Renal pelvis (tissue), 4 donors: ENCODE measurements around the gene GSTP1. TPM values are rescaled to one million over a fixed set of nuclear protein-coding genes. Genes with fewer than 3 reads are reported as not detected.
"Not testable (repeated sequence)": the region's sequence is repeated elsewhere in the genome, so short reads cannot be mapped to it uniquely, and the experiment has no call there.

Source experiments
- DNase-seq: peaks from one replicate; pipeline ENCODE4 v3.0.0-alpha.2; 2013
- polyA plus RNA-seq, 3 donors: library from polyadenylated mRNA; unstranded; fragments of 120-200 nt; gene quantifications; one replicate each; pipeline ENCODE4 v1.2.1, GENCODE V29; 2013; ENCODE audit not compliant: insufficient read length in 3 of 3

Gene GSTP1
- polyA plus RNA-seq, 3 donors = 728 to 847 (median 806) TPM

DNA sequence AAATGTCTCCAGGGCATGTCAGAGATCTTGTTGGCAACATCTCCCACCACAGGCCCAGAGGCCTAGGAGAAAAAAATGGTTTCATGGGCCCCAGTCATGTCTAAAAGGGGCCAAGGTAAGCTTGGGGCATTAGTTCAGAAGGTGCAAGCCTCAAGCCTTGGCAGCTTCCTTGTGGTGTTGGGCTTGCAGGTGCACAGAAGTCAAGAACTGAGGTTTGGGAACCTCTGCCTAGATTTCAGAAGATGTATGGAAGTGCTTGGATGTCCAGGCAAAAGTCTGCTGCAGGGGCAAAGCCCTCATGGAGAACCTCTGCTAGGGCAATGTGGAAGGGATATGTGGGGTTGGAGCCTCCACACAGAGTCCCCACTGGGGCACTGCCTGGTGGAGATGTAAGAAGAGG lies 31.9 kb upstream of the GSTP1 start:
- DNase-seq = not testable (repeated sequence)

DNA sequence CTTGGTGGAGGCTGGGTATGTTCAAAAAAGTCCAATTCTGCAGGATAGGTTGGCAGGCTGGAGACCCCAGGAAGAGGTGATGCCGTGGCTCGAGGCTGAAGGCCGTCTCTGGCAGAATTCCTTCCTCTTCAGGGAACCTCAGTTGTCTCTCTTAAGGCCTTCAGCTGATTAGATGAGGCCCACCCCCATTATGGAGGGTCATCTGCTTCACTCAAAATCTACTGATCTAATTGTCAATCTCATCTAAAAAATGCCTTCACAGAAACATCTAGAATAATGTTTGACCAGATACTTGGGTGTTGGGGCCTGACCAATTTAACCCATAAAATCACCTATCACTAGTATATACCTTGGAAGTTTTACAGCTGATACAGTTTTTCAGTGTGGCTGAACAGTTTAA lies 27.4 kb upstream of the GSTP1 start:
- no peak for DNase-seq

DNA sequence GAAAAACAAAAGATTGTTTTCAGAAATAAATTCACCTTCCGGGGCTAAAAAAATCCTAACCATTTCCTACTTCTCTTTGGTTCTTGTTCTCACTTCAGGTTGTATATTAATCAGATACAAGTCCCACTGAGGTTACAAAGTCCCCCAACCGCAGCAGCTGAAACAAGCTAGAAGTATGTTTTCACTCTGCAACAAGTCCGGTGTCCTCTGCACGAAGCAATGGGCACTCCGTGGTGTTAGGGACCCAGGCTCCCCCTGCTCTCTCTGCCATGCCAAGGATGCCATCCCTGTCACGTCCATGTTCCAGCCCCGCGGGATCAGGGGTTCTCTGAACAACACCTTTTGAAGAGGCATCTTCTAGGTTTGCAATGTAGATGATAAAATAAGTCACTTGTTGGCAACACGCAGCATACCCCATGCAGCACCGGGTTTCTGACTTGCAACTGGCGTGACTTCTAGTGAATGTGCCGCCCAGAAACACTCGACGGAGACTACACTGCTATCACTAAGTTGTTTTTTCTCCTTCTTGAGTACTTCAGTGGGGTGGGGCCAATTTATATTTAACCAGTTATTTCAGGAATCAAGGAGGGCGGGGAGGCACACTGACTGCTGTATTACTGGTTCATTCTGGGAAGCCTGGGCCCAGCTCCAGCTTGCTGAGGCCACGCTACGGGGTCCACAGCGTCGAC lies 25.4 kb upstream of the GSTP1 start:
- DNase-seq = no peak

DNA sequence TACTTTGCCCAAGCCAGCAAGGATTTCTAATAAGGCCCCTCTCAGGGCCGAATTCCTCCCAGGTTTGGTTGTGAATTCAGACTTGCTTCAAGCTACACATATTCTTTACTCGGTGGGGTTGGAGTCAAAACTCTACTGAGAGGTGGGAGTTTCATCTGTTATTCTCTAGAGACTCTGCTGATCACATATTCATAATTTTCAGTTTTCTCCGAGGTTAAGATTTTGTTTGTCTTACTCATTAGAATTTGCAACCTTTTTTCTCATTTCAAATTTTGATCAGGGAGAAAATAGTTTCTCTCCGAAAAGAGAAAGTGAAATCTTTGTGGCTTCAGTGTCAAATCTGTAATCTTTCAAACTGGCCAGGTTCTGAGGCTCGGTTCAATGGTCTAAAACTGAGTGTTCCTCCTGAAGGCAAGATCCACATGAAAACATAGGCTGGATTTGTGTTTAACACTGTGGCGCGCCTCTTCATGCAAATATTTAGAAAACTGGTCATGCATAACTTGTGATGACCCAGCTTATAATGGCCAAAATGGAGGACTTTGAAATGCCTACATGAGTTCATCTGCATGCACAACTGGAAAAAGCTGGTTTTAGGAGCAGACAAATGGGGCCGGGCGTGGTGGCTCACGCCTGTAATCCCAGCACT lies 21.5 kb upstream of the GSTP1 start:
- DNase-seq = peak; percentile 69

DNA sequence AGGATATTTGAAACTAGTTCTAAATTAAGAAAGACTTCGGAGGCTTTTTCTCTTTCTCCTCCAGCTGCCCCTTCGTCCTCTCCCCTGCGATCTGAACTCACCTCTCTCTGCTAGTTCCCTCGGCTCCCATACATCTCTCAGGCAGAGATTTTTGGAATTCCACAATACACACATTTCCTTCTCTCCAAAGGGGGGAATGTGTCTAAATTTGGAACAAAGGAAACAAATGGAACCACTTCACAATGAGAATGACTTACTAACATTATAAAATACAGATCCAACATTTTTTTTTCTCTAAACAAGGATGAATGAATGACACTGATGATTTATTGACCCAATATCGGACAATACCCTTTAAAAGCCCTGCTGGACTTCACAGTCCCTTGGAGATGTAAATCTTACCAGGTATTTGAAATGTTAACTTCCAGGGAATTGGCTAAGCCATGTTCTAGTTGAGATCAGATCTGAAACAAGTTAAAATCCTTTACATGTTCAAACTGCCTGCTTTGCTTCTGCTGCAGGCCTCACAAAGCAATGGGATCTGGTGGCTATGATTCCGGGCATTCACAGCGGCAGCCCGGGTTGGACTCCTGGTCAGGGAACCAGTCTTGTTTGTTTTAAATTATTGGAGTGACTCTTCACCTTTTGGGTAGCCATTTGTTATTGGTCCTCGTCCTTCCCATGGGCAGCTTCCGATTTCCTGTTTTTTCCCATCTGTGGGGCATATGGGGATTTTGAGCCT lies 20.5 kb upstream of the GSTP1 start:
- no peak for DNase-seq

DNA sequence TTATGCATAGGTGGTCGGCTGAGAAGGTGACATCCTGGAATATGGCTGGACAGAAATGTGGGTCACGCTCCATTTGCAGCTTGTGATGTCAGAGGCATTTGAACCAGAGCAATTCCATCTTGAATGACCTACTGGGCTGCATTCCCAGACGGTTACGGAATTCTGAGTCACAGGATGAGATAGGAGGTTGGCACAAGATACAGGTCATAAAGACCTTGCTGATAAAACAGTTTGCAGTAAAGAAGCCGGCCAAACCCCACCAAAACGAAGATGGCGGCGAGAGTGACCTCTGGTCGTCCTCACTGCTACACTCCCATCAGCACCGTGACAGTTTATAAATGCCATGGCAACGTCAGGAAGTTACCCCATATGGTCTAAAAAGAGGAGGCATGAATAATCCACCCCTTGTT lies 19.9 kb upstream of the GSTP1 start:
- not testable (repeated sequence) for DNase-seq

DNA sequence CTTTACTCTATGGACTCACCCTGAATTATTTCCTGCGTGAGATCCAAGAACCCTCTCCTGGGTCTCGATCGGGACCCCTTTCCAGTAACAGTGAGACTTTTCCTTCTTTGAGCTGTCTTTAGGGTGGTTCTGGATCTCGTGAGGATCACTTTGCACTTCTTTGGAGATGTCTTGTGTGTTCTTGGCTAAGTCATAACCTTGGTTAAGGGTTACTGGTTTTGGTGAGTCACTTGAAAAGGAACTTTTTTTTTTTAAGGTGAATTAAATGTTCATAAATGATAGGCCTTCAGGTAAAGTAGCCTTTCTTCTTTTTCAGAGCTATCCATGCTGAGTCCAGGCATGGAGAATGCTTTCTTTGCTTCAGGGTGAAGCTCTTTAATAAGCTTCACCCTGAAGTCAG lies 19.4 kb upstream of the GSTP1 start:
- no peak for DNase-seq

DNA sequence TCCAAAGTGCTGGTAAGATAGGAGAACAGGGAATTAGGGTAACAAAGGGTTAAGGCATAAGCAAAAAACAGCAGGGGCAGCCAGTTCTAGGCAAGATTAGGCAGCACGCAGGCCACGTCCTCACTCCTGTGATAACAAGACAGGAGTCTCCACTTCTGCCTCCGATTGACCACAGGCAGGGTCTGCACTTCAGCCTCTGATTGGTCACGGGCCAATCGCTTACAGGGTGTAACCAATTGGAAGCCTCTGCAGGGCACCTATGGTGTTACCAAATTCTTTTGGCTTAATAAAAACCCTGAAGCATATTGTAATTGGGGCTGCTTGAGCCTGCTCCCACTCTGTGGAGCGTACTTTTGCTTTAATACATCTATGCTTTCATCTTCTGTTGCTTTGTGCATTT lies 12.2 kb upstream of the GSTP1 start:
- DNase-seq = no peak

DNA sequence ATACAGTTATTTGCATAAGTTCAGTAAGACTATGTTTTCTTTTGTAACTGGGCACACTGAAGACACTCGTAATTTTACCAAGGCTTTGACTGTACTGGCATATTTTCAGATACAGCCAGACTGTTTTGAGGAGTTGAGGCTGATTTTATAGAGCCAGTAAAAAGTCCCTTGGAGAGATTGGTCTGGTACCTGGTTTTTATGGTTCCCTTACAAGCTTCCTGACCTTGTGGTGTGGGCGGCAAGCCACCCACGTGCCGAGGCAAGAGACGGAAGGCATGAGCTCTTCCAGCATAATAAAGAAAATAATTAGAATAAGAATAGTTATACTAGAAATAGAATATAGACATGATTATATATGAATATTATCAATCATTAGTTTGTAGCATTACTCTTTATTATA lies 11.3 kb upstream of the GSTP1 start:
- DNase-seq = no peak

DNA sequence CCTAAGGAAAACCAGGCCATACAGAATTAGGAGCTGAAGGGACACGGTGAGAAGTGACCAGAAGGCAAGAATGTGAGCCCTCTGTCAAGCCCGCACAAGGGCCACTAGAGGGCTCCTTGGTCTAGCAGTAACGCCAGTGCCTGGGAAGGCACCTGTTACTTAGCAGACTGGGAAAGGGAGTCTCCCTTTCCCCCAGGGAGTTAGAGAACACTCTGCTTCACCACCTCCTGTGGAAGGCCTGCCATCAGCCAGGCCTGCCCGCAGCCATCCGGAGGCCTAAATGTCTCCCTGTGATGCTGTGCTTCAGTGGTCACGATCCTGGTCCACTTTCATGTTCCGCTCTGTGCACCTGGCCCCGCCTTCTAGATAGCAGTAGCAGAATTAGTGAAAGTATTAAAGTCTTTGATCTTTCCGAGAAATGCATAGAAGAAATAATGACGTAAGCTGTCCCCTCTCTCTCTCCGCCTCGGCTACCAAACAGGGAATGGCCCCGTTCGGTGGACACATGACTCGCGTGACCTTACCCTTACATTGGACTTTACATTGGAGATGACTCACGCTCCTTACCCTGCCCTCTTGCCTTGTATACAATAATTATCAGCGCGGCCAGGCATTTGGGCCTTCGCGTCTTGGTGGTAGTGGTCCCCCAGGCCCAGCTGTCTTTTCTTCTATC lies 10.7 kb upstream of the GSTP1 start:
- DNase-seq = peak; percentile 53

DNA sequence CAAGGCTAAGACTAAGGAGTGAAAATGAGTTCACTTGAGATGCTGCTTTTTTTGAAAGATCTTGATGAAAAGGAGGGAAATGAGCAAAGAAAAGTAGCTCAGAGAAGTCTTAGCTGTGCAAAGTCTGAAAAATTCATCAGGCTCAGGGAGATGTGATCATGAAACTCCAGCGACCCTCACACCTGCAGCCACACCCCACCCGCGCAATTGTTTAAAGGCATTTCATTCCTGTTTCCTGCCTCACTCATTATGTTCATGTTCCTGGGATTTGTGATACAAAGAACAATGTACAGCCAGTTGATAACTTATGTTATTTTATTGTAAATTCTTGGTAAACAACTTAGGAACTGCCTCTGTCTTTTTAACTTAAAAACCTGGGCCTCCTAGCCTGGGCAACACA lies 8.7 kb upstream of the GSTP1 start:
- DNase-seq = no peak

DNA sequence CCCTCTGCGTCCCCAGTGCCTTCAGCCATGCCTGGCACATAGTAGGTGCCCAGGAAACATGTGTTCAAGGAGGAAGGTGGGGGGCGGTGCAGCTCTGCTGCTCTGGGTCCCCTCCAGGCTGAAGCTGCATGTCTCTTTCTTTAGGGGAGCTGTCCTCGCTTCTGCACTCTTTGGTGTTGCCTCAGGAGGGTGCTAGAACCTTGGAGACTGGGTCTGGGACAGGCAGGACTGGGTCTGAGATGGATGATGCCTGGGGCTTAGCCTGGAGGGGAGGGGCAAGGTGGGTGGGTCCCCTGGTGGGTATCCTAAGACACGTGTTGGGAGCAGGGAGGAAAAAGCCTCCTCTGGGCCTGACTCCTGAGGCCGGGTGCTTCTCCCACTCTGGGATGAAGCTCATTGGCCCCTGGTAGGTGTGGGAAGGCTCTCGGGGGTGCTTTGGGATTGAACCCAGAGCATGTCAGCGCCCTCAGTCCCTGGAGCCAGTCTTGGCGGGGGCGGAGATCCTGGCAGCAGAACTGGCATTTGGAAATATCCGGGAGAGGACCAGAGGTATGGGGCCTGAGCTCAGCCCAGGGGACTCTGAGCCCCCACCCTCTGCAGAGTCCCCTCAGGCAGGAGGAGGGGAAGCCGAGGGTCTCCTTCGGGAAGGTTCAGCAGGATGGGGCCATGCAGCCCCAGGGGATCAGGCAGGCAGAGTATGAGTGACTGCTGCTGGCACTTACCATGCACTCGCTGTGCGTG lies 6.7 kb upstream of the GSTP1 start:
- no peak for DNase-seq

DNA sequence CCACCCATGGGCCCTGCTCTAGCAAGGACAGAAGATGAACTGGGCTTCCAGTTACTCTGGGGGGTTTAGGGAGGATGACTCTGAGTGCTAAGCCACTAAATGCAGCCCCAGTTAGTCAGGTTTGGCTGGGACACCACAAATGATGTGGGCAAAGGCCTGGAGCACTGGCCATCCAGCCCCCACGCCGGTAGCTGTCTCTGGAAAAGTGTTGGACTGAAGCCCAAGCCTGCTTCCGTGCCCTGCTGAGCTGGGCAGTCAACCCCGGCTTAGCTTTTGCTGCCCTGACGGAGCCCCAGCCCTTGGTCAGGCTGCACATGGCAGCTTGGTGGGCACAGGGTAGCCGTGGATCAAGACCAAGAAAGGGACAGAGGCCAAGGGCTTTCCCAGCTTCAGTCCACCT lies 5.7 kb upstream of the GSTP1 start:
- no peak for DNase-seq

DNA sequence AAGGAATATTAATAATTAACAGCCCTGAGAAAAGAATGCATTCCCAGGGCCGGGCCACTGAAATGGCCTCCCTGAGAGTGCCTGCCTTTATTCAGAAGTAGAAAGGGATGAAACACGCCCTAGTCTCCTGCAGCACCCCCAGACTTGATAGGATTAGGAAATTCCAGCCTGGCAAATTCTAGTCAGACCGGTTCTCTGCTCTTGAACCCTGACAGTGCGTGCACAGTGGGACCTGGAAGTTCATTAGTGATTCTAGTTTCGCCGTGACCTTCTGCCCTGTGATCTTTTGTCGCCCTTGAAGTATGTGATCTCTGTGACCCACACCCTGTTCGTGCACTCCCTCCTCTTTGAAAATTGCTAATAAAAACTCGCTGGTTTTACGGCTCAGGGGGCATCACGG lies 2.1 kb upstream of the GSTP1 start:
- no peak for DNase-seq

DNA sequence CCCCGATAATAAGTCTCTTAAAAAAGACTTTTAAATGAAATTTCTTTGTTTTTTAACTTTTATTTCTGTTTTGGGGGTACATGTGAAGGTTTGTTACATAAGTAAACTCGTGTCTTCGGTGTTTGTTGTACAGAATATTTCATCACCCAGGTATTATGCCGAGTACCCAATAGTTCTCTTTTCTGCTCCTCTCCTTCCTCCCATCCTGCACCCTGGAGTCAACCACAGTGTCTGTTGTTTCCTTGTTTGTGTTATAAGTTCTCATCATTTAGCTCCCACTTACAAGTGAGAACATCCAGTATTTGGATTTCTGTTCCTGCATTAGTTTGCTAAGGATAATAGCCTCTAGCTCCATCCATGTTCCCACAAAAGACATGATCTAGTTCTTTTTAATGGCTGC lies 1.6 kb upstream of the GSTP1 start:
- no peak for DNase-seq

DNA sequence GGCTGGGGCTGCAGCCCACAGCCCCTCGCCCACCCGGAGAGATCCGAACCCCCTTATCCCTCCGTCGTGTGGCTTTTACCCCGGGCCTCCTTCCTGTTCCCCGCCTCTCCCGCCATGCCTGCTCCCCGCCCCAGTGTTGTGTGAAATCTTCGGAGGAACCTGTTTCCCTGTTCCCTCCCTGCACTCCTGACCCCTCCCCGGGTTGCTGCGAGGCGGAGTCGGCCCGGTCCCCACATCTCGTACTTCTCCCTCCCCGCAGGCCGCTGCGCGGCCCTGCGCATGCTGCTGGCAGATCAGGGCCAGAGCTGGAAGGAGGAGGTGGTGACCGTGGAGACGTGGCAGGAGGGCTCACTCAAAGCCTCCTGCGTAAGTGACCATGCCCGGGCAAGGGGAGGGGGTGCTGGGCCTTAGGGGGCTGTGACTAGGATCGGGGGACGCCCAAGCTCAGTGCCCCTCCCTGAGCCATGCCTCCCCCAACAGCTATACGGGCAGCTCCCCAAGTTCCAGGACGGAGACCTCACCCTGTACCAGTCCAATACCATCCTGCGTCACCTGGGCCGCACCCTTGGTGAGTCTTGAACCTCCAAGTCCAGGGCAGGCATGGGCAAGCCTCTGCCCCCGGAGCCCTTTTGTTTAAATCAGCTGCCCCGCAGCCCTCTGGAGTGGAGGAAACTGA lies 731 bp downstream of the GSTP1 start:
- peak; percentile 62 for DNase-seq

DNA sequence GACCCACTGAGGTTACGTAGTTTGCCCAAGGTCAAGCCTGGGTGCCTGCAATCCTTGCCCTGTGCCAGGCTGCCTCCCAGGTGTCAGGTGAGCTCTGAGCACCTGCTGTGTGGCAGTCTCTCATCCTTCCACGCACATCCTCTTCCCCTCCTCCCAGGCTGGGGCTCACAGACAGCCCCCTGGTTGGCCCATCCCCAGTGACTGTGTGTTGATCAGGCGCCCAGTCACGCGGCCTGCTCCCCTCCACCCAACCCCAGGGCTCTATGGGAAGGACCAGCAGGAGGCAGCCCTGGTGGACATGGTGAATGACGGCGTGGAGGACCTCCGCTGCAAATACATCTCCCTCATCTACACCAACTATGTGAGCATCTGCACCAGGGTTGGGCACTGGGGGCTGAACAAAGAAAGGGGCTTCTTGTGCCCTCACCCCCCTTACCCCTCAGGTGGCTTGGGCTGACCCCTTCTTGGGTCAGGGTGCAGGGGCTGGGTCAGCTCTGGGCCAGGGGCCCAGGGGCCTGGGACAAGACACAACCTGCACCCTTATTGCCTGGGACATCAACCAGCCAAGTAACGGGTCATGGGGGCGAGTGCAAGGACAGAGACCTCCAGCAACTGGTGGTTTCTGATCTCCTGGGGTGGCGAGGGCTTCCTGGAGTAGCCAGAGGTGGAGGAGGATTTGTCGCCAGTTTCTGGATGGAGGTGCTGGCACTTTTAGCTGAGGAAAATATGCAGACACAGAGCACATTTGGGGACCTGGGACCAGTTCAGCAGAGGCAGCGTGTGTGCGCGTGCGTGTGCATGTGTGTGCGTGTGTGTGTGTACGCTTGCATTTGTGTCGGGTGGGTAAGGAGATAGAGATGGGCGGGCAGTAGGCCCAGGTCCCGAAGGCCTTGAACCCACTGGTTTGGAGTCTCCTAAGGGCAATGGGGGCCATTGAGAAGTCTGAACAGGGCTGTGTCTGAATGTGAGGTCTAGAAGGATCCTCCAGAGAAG lies 1.6 kb downstream of the GSTP1 start:
- DNase-seq = no peak

DNA sequence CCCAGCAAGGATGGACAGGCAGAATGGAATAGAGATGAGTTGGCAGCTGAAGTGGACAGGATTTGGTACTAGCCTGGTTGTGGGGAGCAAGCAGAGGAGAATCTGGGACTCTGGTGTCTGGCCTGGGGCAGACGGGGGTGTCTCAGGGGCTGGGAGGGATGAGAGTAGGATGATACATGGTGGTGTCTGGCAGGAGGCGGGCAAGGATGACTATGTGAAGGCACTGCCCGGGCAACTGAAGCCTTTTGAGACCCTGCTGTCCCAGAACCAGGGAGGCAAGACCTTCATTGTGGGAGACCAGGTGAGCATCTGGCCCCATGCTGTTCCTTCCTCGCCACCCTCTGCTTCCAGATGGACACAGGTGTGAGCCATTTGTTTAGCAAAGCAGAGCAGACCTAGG lies 2.3 kb downstream of the GSTP1 start:
- no peak for DNase-seq

DNA sequence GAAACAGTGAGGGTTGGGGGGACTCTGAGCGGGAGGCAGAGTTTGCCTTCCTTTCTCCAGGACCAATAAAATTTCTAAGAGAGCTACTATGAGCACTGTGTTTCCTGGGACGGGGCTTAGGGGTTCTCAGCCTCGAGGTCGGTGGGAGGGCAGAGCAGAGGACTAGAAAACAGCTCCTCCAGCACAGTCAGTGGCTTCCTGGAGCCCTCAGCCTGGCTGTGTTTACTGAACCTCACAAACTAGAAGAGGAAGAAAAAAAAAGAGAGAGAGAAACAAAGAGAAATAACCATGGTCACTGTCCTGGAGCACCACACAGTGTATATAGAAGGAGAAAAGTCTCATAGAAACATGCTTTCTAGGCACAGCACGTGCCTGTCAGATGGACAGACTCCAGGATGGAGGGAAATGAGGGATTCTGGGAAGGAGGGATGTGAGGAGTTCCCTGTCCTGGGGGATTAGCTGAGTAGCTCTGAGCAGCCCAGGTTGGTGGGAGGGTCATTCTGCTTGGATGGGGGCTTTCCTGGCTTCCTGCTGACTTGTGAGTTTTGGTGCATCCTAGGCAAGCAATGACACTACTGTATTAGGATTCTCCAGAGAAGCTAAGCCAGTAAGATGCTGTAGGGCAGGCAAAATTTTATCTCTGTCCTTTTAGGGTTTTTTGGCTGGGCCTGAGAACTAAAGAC lies 3.1 kb downstream of the GSTP1 start:
- DNase-seq = no peak

DNA sequence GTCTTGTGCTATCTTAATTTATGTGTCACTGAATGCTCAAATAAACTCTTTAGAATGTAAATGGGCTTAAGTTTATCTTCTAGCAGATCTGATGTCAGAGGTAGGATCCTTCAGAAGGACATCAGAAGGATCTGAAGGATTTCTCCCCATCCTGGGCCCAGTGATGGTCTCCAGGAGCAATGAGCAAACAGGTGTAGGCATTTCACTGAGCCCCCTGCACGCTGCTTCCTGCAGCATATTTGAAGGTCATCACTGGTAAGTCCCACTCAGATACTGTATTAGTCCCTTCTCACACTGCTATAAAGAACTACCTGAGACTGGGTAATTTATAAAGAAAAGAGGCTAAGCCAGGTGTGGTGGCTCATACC lies 4.5 kb downstream of the GSTP1 start:
- no peak for DNase-seq
